G401.6 (cell line): ENCODE measurements around the gene NUP133.
"Not testable (repeated sequence)": the region's sequence is repeated elsewhere in the genome, so short reads cannot be mapped to it uniquely, and the experiment has no call there.

ENCODE experiments used
- FAIRE-seq: peaks from 2 replicates; lab custom pipeline; 2012; peaks lifted over from hg19 to GRCh38; lab: Jason Lieb, UNC

The NUP133 gene

GRCh38 chr1:229411434-229412055, 96.6 kb downstream of the NUP133 start:
- FAIRE-seq, result no peak

- FAIRE-seq, result no peak
These were observed 97.3 kb downstream of the NUP133 start for GRCh38 chr1:229410692-229411433.

- no peak for FAIRE-seq
These were observed 97.8 kb downstream of the NUP133 start for GRCh38 chr1:229410370-229410691.

GRCh38 chr1:229409616-229410369, 98.3 kb downstream of the NUP133 start:
- FAIRE-seq, result no peak

GRCh38 chr1:229408458-229409037, 99.6 kb downstream of the NUP133 start:
- no peak for FAIRE-seq

- no peak for FAIRE-seq
These were observed 100.7 kb downstream of the NUP133 start for GRCh38 chr1:229407206-229408026.

- no peak for FAIRE-seq
These were observed 101.3 kb downstream of the NUP133 start for GRCh38 chr1:229406798-229407197.

DNA sequence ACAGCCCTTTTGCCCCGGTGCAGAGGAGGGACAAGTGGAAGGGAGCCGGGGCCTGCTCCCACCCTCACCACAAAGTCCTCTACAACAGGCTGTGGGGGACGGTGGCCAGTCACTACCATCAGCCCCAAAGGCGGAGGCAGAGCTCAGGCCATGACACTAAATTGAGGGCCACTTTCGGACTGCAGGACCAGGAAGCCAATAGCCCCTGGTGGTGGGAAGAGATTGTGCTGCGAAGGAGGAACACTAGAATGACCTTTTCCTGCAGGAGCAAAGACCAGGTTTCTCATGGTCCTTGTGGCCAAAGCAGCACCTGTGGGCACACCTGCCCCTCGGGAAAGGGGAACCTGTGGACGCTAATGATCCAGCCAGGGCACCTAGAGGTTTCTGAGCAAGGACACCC, 104.6 kb downstream of the NUP133 start:
- no peak for FAIRE-seq

DNA sequence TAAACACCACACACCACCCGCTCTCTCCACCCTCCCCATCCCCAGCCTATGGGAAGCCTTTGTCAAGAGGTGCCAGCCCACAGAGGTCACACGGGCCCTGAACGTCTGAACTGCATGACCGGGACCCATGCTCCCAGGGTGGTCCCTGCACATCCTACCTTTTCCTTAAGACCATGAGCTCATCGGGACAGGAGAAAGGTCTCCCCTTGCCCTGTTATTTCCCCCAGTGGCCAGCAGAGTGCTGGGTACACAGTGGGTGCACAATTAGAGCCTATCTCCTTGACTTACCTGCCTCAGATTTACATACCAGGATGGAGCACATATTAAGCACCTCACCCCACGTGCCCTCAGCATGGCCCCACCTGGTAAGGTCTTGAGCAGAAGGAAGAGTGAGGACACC, 105.1 kb downstream of the NUP133 start:
- FAIRE-seq, result no peak

DNA sequence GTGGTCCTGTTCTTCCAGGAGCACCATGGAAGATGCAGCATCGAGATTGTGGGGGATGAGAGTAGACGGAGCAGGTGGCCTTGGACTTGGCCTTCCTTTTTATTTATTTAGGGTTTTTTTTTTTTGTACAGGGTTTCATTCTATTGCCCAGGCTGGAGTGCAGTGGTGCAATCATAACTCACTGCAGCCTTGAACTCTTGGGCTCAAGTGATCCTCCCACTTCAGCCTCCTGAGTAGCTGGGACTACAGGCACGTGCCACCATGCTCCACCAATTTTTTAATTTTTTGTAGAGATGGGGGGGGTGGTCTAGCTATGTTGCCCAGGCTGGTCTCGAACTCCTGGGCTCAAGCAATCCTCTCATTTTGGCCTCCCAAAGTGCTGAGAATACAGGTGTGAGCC, 105.8 kb downstream of the NUP133 start:
- not testable (repeated sequence) for FAIRE-seq

GRCh38 chr1:229397762-229398161, 110.4 kb downstream of the NUP133 start:
- FAIRE-seq, result no peak

DNA sequence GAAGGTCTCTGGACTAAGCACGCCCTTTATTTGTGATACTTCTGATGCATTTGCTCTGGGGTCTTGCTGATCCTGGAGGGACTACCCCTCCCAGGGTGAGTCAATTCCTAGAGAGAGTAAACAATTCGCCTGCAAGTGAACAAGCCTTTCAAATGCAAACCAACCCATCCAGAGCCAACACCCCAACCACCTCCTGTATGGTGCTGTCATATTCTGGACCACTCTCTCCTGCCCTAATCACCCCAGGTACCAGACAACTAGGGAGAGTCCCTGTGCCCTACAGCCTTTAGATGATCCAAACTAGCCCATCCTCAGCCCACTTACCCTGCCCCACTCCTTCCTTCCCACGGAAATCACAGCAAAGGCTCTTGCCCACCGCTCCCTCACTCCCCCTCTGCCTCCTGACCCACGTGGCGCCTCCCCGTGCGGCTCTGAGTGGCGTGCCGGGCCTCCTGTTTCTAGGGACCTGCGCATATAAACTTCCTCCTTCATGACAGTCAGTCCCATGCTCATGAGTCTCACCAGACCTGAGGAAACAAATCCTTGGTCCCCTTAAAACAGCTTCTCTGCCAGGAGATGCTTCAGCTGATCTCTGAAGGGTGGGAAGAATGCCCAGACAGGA, 111.4 kb downstream of the NUP133 start:
- no peak for FAIRE-seq

DNA sequence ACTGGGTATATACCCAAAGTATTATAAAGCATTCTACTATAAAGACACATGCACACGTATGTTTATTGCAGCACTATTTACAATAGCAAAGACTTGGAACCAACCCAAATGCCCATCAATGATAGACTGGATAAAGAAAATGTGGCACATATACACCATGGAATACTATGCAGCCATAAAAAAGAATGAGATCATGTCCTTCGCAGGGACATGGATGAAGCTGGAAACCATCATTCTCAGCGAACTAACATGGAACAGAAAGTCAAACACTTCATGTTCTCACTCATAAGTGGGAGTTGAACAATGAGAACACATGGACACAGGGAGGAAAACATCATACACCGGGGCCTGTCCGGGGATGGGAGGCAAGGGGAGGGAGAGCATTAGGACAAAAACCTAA, 113.6 kb downstream of the NUP133 start:
- FAIRE-seq, result not testable (repeated sequence)

DNA sequence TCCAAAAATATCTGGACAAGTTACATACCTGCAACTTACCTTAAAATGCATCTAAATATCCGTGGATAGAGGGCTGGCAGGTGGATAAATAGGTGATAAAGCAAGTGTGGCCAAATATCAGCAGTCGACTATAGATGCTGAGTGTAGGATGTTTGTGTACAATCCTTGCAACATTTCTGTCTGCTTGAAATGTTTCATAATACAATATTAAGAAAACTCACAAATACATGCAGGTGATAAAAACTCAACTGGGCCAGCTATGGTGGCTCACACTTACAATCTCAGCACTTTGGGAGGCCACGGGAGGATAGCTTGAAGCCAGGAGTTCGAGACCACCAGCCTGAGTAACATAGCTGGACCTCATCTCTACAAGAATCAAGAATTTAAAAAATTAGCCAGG, 115.2 kb downstream of the NUP133 start:
- no peak for FAIRE-seq
